ENCODE data around the gene FOXN3.

FOXN3 gene

DNA sequence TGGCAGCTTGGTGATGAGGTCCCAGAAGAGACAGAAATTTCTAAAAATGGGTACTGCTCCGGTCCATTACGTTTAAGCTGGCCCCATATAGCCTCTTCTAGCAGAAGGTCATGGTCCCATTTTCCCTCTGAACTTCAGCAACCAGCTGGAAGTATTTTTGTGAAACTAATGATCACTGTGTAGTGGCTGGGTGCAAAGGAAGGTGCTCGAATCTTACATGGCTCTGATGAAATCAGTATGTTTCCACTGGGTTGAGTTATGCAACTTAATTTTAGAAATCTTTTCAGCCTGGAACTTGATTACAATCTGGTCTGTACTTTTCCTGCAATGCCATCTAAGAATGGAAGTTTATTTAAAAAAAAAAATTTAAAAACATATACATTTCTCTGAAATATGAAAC is 228.5 kb downstream of the FOXN3 start:
- Histone ChIP-seq H3K4me3 (ENCODE audit: low read length) (no peak overlapping the region), H3K79me2 (ENCODE audit: low read length) (no peaks in the 10 kb centered on the region), H3K36me3 (replicated peaks; ENCODE audit: low read depth, low read length) (no peaks in the 10 kb centered on the region), H2AFZ (ENCODE audit: low read depth, low read length) (no peak overlapping the region), H3K9me3 (ENCODE audit: insufficient read depth, low read length) (no peaks in the 10 kb centered on the region), H3K9ac (ENCODE audit: low read length) (no peak overlapping the region), H3K27me3 (ENCODE audit: low read depth, low read length) (no peaks in the 10 kb centered on the region), H3K27ac (ENCODE audit: low read length) (no peak overlapping the region), H3K4me2 (ENCODE audit: low read length) (no peak overlapping the region), H4K20me1 (ENCODE audit: insufficient read depth, low read length) (no peaks in the 10 kb centered on the region), H3K4me1 (ENCODE audit: low read length) (no peaks in the 10 kb centered on the region)
- no peak for TF ChIP-seq CTCF (IDR thresholded peaks at IDR 0.05; ENCODE audit: low read depth, low read length)
- no peak for TF ChIP-seq EZH2phosphoT487 (IDR thresholded peaks at IDR 0.05; ENCODE audit: low read depth)

DNA sequence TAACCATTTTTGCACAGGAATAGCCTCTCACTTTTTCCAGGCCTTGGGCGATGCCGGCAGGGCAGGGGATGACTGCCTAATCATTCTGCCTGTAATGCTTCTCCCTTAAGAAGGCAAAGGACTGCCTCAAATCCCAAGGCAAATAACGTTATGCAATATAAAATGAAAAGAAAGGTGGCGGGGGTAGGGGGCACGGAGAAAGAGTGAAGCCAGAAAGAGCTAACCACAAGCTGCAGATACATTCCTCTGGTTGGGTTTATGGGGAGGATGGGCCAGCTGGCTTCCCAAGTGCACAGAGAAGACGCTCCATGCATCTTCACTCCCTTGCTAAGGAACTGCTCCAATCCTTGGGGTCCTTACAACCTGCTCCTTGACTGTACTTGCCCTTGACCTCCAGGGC is 229.5 kb downstream of the FOXN3 start:
- Histone ChIP-seq H3K27ac (ENCODE audit: low read length) (no peak overlapping the region), H3K27me3 (ENCODE audit: low read depth, low read length) (no peaks in the 10 kb centered on the region), H3K4me3 (ENCODE audit: low read length) (no peak overlapping the region)

DNA sequence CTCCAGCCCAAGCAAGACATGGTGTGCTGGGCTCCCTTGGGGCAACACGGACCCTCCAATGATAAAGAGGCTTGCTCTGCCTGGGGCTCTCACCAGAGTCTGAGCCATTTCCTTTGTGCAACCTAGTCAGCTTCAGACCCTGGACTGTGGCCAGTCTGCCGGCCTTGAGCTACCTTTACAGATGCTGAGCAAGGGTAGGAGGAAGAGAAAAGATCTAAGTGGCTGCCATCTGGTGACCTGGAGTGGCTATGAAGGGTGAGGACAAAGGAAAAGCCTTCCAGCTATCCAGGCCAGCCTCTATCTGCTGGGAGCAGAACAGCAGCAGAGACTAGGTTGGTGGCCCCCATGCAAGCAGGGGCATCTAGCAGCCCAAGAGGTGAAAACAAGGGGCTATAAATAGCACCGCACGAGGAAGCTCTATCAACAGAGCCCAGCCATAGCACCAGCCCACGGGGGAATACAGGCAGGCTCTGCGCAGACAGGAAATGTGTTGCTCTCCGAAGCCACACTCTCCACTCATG is 230.1 kb downstream of the FOXN3 start:
- H2AFZ ChIP-seq (ENCODE audit: low read depth, low read length), result no peak overlapping the region
- no peak overlapping the region for H3K4me2 ChIP-seq (ENCODE audit: low read length)
- no peaks in the 10 kb centered on the region for H4K20me1 ChIP-seq (ENCODE audit: insufficient read depth, low read length)
- TF ChIP-seq CTCF (IDR thresholded peaks at IDR 0.05; ENCODE audit: low read depth, low read length), result no peak
- H3K79me2 ChIP-seq (ENCODE audit: low read length), result no peaks in the 10 kb centered on the region
- no peak overlapping the region for H3K4me3 ChIP-seq (ENCODE audit: low read length)
- no peaks in the 10 kb centered on the region for H3K4me1 ChIP-seq (ENCODE audit: low read length)
- H3K9ac ChIP-seq (ENCODE audit: low read length), result no peak overlapping the region
- no peaks in the 10 kb centered on the region for H3K27me3 ChIP-seq (ENCODE audit: low read depth, low read length)
- H3K9me3 ChIP-seq (ENCODE audit: insufficient read depth, low read length), result no peaks in the 10 kb centered on the region
- no peaks in the 10 kb centered on the region for H3K36me3 ChIP-seq (replicated peaks; ENCODE audit: low read depth, low read length)
- no peak overlapping the region for H3K27ac ChIP-seq (ENCODE audit: low read length)

More for the DNA sequence above, 229.5 kb downstream of the FOXN3 start:
- H3K36me3 ChIP-seq (replicated peaks; ENCODE audit: low read depth, low read length), result no peaks in the 10 kb centered on the region
- H4K20me1 ChIP-seq (ENCODE audit: insufficient read depth, low read length), result no peaks in the 10 kb centered on the region
- H3K4me1 ChIP-seq (ENCODE audit: low read length), result no peaks in the 10 kb centered on the region
- no peak overlapping the region for H3K9ac ChIP-seq (ENCODE audit: low read length)
- no peaks in the 10 kb centered on the region for H3K9me3 ChIP-seq (ENCODE audit: insufficient read depth, low read length)
- TF ChIP-seq CTCF (IDR thresholded peaks at IDR 0.05; ENCODE audit: low read depth, low read length), result no peak
- no peak for TF ChIP-seq EZH2phosphoT487 (IDR thresholded peaks at IDR 0.05; ENCODE audit: low read depth)
- no peak overlapping the region for H3K4me2 ChIP-seq (ENCODE audit: low read length)
- no peak overlapping the region for H2AFZ ChIP-seq (ENCODE audit: low read depth, low read length)
- no peaks in the 10 kb centered on the region for H3K79me2 ChIP-seq (ENCODE audit: low read length)

- Histone ChIP-seq H3K4me1 (ENCODE audit: low read length) (no peaks in the 10 kb centered on the region), H3K9ac (ENCODE audit: low read length) (no peak overlapping the region), H3K9me3 (ENCODE audit: insufficient read depth, low read length) (no peaks in the 10 kb centered on the region), H2AFZ (ENCODE audit: low read depth, low read length) (no peak overlapping the region), H3K27me3 (ENCODE audit: low read depth, low read length) (no peaks in the 10 kb centered on the region), H4K20me1 (ENCODE audit: insufficient read depth, low read length) (no peaks in the 10 kb centered on the region), H3K4me3 (ENCODE audit: low read length) (no peak overlapping the region), H3K36me3 (replicated peaks; ENCODE audit: low read depth, low read length) (no peaks in the 10 kb centered on the region), H3K4me2 (ENCODE audit: low read length) (no peak overlapping the region), H3K79me2 (ENCODE audit: low read length) (no peaks in the 10 kb centered on the region), H3K27ac (ENCODE audit: low read length) (no peak overlapping the region)
- TF ChIP-seq EZH2phosphoT487 (IDR thresholded peaks at IDR 0.05; ENCODE audit: low read depth), result no peak
- TF ChIP-seq CTCF (IDR thresholded peaks at IDR 0.05; ENCODE audit: low read depth, low read length), result no peak
Measured at GRCh38 chr14:89185919-89186855, 230.8 kb downstream of the FOXN3 start.

All from OCI-LY3 (cell line).